ENCODE measurements around the gene NCOA3. TPM values are rescaled to one million over a fixed set of nuclear protein-coding genes. Genes with fewer than 3 reads are reported as not detected.

The NCOA3 gene
- total and polyA plus RNA-seq, 2 of the 8 experiments (the other 6 are each of a cell fraction or from before 2014, with no cell fraction given), result 7.9 to 24.7 TPM

DNA sequence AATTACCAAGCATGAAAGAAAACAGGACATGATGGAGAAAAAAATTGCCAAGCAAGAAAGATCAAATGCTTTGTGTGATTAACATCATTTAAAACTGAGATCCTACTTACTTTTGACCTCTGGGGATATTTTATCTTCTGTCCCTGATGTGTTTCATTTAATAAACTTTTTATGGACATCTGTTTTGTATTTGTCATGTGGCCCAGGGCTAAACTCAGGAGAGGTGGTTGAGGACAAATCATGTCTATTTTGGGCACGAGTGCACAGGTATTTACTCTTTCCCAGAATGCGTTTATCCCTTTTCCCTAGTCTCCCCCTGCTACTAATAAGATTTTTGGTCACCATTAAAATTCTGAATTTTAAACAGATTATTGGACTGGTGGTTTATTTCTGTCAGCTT is 128.2 kb downstream of the NCOA3 start:
- no peak overlapping the region for H2AK5ac ChIP-seq (ENCODE audit: low read depth, low read length)
- no peak for TF ChIP-seq SUZ12 (IDR thresholded peaks at IDR 0.05; ENCODE audit: low read length)
- no peak overlapping the region for H3K14ac ChIP-seq (ENCODE audit: insufficient read length)
- H3K27me3 ChIP-seq (replicated peaks in 1 of 4; ENCODE audit: control insufficient read depth in 3 of 4, extremely low read depth in 1 of 4, insufficient read depth in 3 of 4, low read length in 3 of 4), result no peaks in the 10 kb centered on the region
- H2BK120ac ChIP-seq (replicated peaks; ENCODE audit: low read depth, low read length), result no peak overlapping the region
- H3K79me1 ChIP-seq (ENCODE audit: low read depth, low read length), result no peaks in the 10 kb centered on the region
- H2BK5ac ChIP-seq (ENCODE audit: low read depth, low read length), result no peak overlapping the region
- no peaks in the 10 kb centered on the region for H4K20me1 ChIP-seq (replicated peaks in 1 of 2; ENCODE audit: control insufficient read depth in 1 of 2, insufficient read depth in 2 of 2, low read length in 2 of 2)
- no peak overlapping the region for H3K9ac ChIP-seq (replicated peaks in 1 of 4; ENCODE audit: extremely low read depth in 1 of 4, low read depth in 3 of 4, low read length in 3 of 4)
- no peak overlapping the region for H3K4ac ChIP-seq (replicated peaks; ENCODE audit: insufficient read length, low read depth, low read length)
- no peaks in the 10 kb centered on the region for H3K9me3 ChIP-seq (ENCODE audit: insufficient read depth in 2 of 2, low read depth in 1 of 2, low read length in 1 of 2)
- POLR2A ChIA-PET (ENCODE audit: partially characterized antibody), result no interaction called here
- H3K4me1 ChIP-seq (replicated peaks in 1 of 4; ENCODE audit: control insufficient read depth in 3 of 4, insufficient read depth in 4 of 4, low read length in 3 of 4), result no peaks in the 10 kb centered on the region
- no peak overlapping the region for H3K56ac ChIP-seq (replicated peaks; ENCODE audit: insufficient read length, low read depth, low read length)
- H3K4me3 ChIP-seq (ENCODE audit: extremely low read depth in 1 of 4, insufficient read depth in 2 of 4, low read depth in 3 of 4, low read length in 4 of 4), result no peak overlapping the region
- no peaks in the 10 kb centered on the region for H3K23me2 ChIP-seq (ENCODE audit: low read depth, low read length)
- FAIRE-seq, result no peak
- no peak for DNase-seq (ENCODE audit: low read depth in 1 of 2, low spot score in 2 of 2)
- H4K8ac ChIP-seq (ENCODE audit: extremely low read depth, insufficient read depth, low read length), result no peak overlapping the region
- no peak overlapping the region for H4K5ac ChIP-seq (ENCODE audit: insufficient read length, low read depth, low read length)
- H3K18ac ChIP-seq (ENCODE audit: extremely low read depth, low read length), result no peak overlapping the region
- no peak overlapping the region for H3K27ac ChIP-seq (ENCODE audit: low read depth, low read length)
- WGBS, 2 experiments (ENCODE audit: extremely low coverage in 1 of 2, insufficient coverage in 1 of 2, insufficient read length in 1 of 2, insufficient replicate concordance in 2 of 2, low coverage in 1 of 2, low lambda C conversion rate in 2 of 2, missing lambda C conversion rate in 1 of 2), result 86% methylated on average over 2 of the region's 2 CpGs; no CpG with 5 or more reads in 1 of the 2 experiments
- H2AFZ ChIP-seq (ENCODE audit: low read length), result no peak overlapping the region
- H2BK20ac ChIP-seq (ENCODE audit: low read length), result no peak overlapping the region
- no peak overlapping the region for H2BK12ac ChIP-seq (ENCODE audit: low read depth, low read length)
- CTCF ChIA-PET (ENCODE audit: partially characterized antibody), result no interaction called here
- no peak overlapping the region for H2BK15ac ChIP-seq (ENCODE audit: low read length)
- no peak overlapping the region for H3K23ac ChIP-seq (ENCODE audit: insufficient read length)
- no peaks in the 10 kb centered on the region for H3K79me2 ChIP-seq (ENCODE audit: control insufficient read depth in 1 of 2, insufficient read depth in 2 of 2, low read length in 2 of 2)
- no peak overlapping the region for H3K4me2 ChIP-seq (ENCODE audit: insufficient read depth in 1 of 2, low read depth in 2 of 2, low read length in 2 of 2)
- H3K36me3 ChIP-seq (ENCODE audit: control insufficient read depth in 2 of 4, insufficient read depth in 4 of 4, low read length in 3 of 4), result peaks cover 0 to 15% (median 5%) of the 10 kb centered on the region in 4 experiments; a peak in 5 of 8 replicates
- H4K91ac ChIP-seq (replicated peaks; ENCODE audit: insufficient read length, low read length), result no peak overlapping the region
